Mucosa of rectum (tissue), 2 donors: Measurements from ENCODE around the gene LOXL3.

Experiments used
- H3K27ac ChIP-seq, 2 donors: one replicate each; pipeline ENCODE4 v1.7.0; 2013; ENCODE audit warnings: inconsistent platforms in 2 of 2, low read depth in 2 of 2, low read length in 2 of 2
- H3K27me3 ChIP-seq, 2 donors: one replicate each; pipeline ENCODE4 v1.7.0; 2013; ENCODE audit warnings: low read length in 2 of 2; ENCODE audit not compliant: control insufficient read depth in 2 of 2, insufficient read depth in 2 of 2
- H3K36me3 ChIP-seq, 2 donors: one replicate each; pipeline ENCODE4 v1.7.0; 2013; ENCODE audit warnings: low read length in 2 of 2; ENCODE audit not compliant: control insufficient read depth in 2 of 2, insufficient read depth in 2 of 2
- H3K4me1 ChIP-seq, 2 donors: one replicate each; pipeline ENCODE4 v1.7.0; 2013; ENCODE audit warnings: low read length in 2 of 2, mild to moderate bottlenecking in 1 of 2; ENCODE audit not compliant: control insufficient read depth in 2 of 2, insufficient read depth in 2 of 2
- H3K4me3 ChIP-seq, 2 donors: one replicate each; pipeline ENCODE4 v1.7.0; 2013; ENCODE audit warnings: low read length in 2 of 2
- H3K9ac ChIP-seq, 2 donors: one replicate each; pipeline ENCODE4 v1.7.0; 2013; ENCODE audit warnings: low read length in 2 of 2, low read depth in 1 of 2, mild to moderate bottlenecking in 1 of 2
- H3K9me3 ChIP-seq, 2 donors: one replicate each; pipeline ENCODE4 v1.7.0; 2013; ENCODE audit warnings: low read length in 2 of 2; ENCODE audit not compliant: control insufficient read depth in 2 of 2
- donor health status: healthy.
- donor health status: Normal muscosa, but diverticular disease.

LOXL3 gene

DNA sequence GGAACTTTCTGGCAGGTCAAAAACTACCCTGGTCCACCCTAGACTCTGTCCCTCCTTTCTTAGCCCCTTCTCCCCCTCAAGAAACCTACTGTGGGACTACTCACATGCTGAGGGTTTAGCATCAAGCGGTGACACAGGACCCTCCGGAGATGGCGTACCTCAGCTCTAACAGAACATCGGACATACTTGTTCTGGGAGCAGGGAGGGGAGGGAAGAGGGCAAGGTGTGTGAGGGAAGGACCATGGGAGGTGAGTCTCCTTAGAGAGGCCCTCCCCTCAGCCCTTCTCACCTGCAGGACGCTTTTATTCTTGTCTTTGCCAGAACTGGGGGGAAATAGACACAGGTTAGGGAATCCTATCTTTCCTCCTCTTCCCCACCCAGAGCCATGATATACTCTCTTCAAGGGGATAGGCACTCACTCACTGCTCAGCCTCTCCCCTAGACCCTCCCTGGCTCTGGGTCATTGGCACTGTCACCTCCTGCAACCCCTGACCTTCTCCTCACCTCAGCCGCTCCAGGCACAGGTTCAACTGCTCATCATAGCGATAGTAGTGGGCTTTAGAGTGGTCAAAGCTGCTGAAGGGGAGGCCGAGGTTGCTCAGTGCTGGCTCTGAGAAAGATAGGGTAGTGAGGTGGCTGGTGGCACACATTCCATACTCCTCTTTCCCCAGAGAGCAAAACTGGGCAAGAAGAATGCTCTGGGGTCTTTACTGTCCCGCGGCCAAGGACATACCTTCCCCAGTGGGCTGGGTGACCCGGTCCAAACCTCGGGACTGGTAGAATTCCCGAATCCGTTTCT is 48.1 kb downstream of the LOXL3 start:
- H3K4me3 ChIP-seq = peak overlapping the region; percentile 2 to 41
- H3K27me3 ChIP-seq = peaks cover 9 to 10% of the 10 kb centered on the region in 2 donors
- H3K27ac ChIP-seq = no peak overlapping the region
- no peaks in the 10 kb centered on the region for H3K9me3 ChIP-seq
- no peak overlapping the region for H3K9ac ChIP-seq
- peaks cover 7 to 12% of the 10 kb centered on the region in 2 donors for H3K36me3 ChIP-seq
- peaks cover 29 to 36% of the 10 kb centered on the region in 2 donors for H3K4me1 ChIP-seq

DNA sequence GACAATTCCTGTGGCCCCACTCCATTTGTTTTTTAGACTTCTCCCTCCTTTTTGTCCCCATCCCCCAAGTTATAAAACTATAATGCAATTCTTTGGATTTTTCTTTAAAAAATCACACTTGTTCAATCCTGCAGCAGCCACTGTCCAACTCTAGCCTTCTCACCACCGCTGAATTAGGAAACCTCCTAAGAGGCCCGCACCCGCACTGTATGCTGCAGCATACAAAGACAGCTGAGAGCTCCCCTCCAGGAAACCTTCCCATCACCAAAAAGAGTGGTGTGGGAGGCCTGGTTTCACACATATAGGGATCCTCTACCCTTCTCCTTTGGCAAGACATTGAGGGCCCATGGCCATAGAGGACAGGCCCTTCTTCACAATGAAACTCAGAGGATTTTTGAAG is 49.2 kb downstream of the LOXL3 start:
- no peak overlapping the region for H3K9ac ChIP-seq
- H3K36me3 ChIP-seq = peaks cover 7 to 12% of the 10 kb centered on the region in 2 donors
- H3K27me3 ChIP-seq = peaks cover 8 to 9% of the 10 kb centered on the region in 2 donors
- peaks cover 34 to 40% of the 10 kb centered on the region in 2 donors for H3K4me1 ChIP-seq
- no peaks in the 10 kb centered on the region for H3K9me3 ChIP-seq
- H3K27ac ChIP-seq = no peak overlapping the region
- H3K4me3 ChIP-seq = no peak overlapping the region

GRCh38 chr2:74503506-74504475 is 50.0 kb downstream of the LOXL3 start:
- Histone ChIP-seq H3K4me1 (peaks cover 41 to 48% of the 10 kb centered on the region in 2 donors), H3K9ac (peak overlapping the region; percentile 92 to 94), H3K4me3 (peak overlapping the region; percentile 85 to 90), H3K27me3 (peaks cover 10 to 15% of the 10 kb centered on the region in 2 donors), H3K9me3 (no peaks in the 10 kb centered on the region), H3K27ac (peak overlapping the region; percentile 86 to 91), H3K36me3 (peaks cover 7 to 12% of the 10 kb centered on the region in 2 donors)

DNA sequence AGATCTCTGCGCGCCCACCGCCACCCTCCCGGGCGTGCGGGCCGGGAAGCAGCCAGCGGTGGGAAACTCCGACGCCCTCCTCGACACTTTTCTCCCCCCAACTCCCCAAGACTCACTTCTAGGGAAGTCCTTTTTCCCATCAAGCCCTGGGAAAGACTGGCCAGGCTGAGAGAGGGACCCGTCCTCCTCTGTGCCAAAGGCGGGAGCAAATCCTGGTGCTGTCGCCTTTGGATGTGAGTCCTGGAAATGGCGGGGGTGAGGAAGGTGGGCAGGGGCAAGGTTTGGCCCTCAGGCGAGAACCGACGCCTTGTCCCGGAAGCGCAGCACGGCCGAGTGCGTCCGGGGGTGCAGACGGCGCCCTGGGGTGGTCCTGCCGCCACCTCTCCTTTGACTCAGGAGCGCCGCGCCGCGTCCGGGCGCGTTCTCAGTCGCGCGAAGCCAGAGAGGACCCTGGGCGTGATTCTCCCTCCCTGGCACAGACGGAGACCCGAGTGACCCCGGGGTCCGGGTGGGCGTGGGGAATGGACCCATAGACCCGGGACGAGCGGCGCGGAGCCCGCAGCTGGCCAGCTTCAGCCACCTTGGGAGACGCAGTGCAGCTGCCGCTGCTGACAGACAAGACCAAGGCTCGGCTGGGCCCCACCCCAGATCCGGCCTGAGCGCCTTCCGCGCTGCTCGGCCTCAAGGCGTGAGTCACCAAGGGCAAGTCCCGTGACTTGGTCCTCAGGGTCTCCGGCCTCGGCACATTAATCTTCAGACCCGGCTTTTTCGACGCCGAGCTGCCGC is 50.8 kb downstream of the LOXL3 start:
- H3K36me3 ChIP-seq = peaks cover 7 to 12% of the 10 kb centered on the region in 2 donors
- H3K27ac ChIP-seq = peak overlapping the region; percentile 86 to 91
- peak overlapping the region; percentile 85 to 90 for H3K4me3 ChIP-seq
- H3K27me3 ChIP-seq = peaks cover 14 to 24% of the 10 kb centered on the region in 2 donors
- peak overlapping the region; percentile 92 to 94 for H3K9ac ChIP-seq
- H3K4me1 ChIP-seq = peaks cover 49 to 51% of the 10 kb centered on the region in 2 donors
- no peaks in the 10 kb centered on the region for H3K9me3 ChIP-seq

- Histone ChIP-seq H3K4me3 (peak overlapping the region; percentile 85 to 90), H3K4me1 (peaks cover 54% of the 10 kb centered on the region in 2 donors), H3K27me3 (peaks cover 14 to 31% of the 10 kb centered on the region in 2 donors), H3K36me3 (peaks cover 7 to 12% of the 10 kb centered on the region in 2 donors), H3K9ac (peak overlapping the region; percentile 92 to 94), H3K9me3 (no peaks in the 10 kb centered on the region), H3K27ac (peak overlapping the region; percentile 86 to 91)
Measured at GRCh38 chr2:74502147-74502719, 51.5 kb downstream of the LOXL3 start.

- H3K4me3 ChIP-seq = peak overlapping the region; percentile 85 to 90
- H3K9ac ChIP-seq = no peak overlapping the region
- H3K4me1 ChIP-seq = peaks cover 47 to 49% of the 10 kb centered on the region in 2 donors
- peaks cover 14 to 34% of the 10 kb centered on the region in 2 donors for H3K27me3 ChIP-seq
- H3K36me3 ChIP-seq = peaks cover 7 to 12% of the 10 kb centered on the region in 2 donors
- H3K27ac ChIP-seq = no peak overlapping the region
- no peaks in the 10 kb centered on the region for H3K9me3 ChIP-seq
Measured at GRCh38 chr2:74501335-74502071, 52.2 kb downstream of the LOXL3 start.

GRCh38 chr2:74500578-74500946 is 53.2 kb downstream of the LOXL3 start:
- Histone ChIP-seq H3K36me3 (peaks cover 3 to 6% of the 10 kb centered on the region in 2 donors), H3K27ac (no peak overlapping the region), H3K27me3 (peaks cover 14 to 34% of the 10 kb centered on the region in 2 donors), H3K9me3 (no peaks in the 10 kb centered on the region), H3K4me1 (peaks cover 40 to 42% of the 10 kb centered on the region in 2 donors), H3K9ac (no peak overlapping the region), H3K4me3 (no peak overlapping the region)

DNA sequence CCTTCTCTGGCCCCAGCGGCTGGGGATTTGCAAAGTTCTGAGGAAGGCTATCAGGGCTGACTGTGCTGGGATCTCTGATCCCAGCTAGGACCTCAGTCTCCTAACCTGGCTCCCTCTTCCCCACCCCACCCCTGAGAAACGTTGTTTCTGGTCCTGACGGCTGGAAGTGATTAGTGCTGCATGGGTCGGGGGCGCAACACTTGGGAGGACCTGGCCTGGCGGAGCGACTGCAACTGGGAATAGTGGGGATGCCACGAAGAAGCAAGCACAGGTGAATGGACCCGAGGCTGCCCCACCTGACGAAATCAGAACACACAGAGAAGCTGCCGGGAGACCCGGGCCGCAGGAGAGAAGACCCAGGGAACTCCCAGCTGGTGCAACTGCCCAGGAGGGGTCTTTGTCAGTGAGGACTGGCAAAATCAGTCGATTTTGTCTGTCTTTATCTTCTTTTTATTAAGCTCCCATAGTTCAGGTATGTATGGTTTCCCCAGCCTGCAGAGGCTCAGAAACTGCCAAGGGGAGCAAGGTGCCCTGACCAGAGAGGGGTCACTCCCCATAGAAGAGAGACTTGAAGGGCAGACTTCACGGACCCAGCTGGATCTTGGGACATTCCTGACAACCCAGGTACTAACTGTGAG is 53.7 kb downstream of the LOXL3 start:
- Histone ChIP-seq H3K9ac (no peak overlapping the region), H3K4me3 (no peak overlapping the region), H3K36me3 (peaks cover 0 to 1% of the 10 kb centered on the region in 2 donors), H3K27ac (no peak overlapping the region), H3K27me3 (peaks cover 14 to 34% of the 10 kb centered on the region in 2 donors), H3K9me3 (no peaks in the 10 kb centered on the region), H3K4me1 (peaks cover 35 to 41% of the 10 kb centered on the region in 2 donors)
